Smooth muscle cell of the brain vasculature (primary cell): ENCODE measurements around the gene MORN1.

Experiments used
- DNase-seq: peaks from one replicate; pipeline ENCODE4 v3.0.0-alpha.2; 2012; ENCODE audit warnings: low read depth, low spot score

MORN1 gene

GRCh38 chr1:2374252-2375155 lies 16.9 kb downstream of the MORN1 start:
- DNase-seq, result no peak

GRCh38 chr1:2373551-2374251 lies 17.7 kb downstream of the MORN1 start:
- DNase-seq, result no peak

GRCh38 chr1:2372551-2373490 lies 18.5 kb downstream of the MORN1 start:
- DNase-seq, result no peak

GRCh38 chr1:2368053-2368744 lies 23.2 kb downstream of the MORN1 start:
- no peak for DNase-seq

GRCh38 chr1:2363847-2364513 lies 27.4 kb downstream of the MORN1 start:
- no peak for DNase-seq

- DNase-seq, result no peak
Observed at GRCh38 chr1:2360588-2361364, 30.6 kb downstream of the MORN1 start.

- DNase-seq, result no peak
Observed at GRCh38 chr1:2358651-2359640, 32.4 kb downstream of the MORN1 start.

- no peak for DNase-seq
Observed at GRCh38 chr1:2358072-2358471, 33.3 kb downstream of the MORN1 start.

GRCh38 chr1:2356911-2357845 lies 34.2 kb downstream of the MORN1 start:
- no peak for DNase-seq

GRCh38 chr1:2356401-2356800 lies 35.0 kb downstream of the MORN1 start:
- DNase-seq, result no peak

GRCh38 chr1:2355373-2356261 lies 35.7 kb downstream of the MORN1 start:
- DNase-seq, result no peak

- DNase-seq, result no peak
Observed at GRCh38 chr1:2354511-2355372, 36.6 kb downstream of the MORN1 start.

GRCh38 chr1:2353551-2354438 lies 37.6 kb downstream of the MORN1 start:
- no peak for DNase-seq

- DNase-seq, result no peak
Observed at GRCh38 chr1:2352897-2353550, 38.3 kb downstream of the MORN1 start.
